HEK293T (cell line): Measurements from ENCODE around the gene VPS41.

Source experiments
- BHLHE40 ChIP-seq: fragments of 450-650 bp; IDR thresholded peaks from 2 replicates; pipeline ENCODE4 v1.6.1; 2016; ENCODE audit warnings: mild to moderate bottlenecking, moderate library complexity, borderline replicate concordance
- ELF4 ChIP-seq: fragments of 450-650 bp; IDR thresholded peaks from 2 replicates; pipeline ENCODE4 v1.6.1; 2017; ENCODE audit warnings: antibody characterized with exemption
- FOXA1 ChIP-seq: fragments of 450-650 bp; IDR thresholded peaks from 2 replicates; pipeline ENCODE4 v1.6.1; 2016; ENCODE audit warnings: mild to moderate bottlenecking
- FOXK2 ChIP-seq: fragments of 450-650 bp; IDR thresholded peaks from 2 replicates; pipeline ENCODE4 v1.6.1; 2016; ENCODE audit warnings: mild to moderate bottlenecking
- FOXM1 ChIP-seq: fragments of 450-650 bp; IDR thresholded peaks from 2 replicates; pipeline ENCODE4 v1.6.1; 2017; ENCODE audit warnings: mild to moderate bottlenecking, borderline replicate concordance
- LEF1 ChIP-seq: fragments of 450-650 bp; IDR thresholded peaks from 2 replicates; pipeline ENCODE4 v1.6.1; 2017; ENCODE audit warnings: mild to moderate bottlenecking, borderline replicate concordance
- SP1 ChIP-seq: fragments of 450-650 bp; IDR thresholded peaks from 2 replicates; pipeline ENCODE4 v1.6.1; 2017
- SUZ12 ChIP-seq: fragments of 450-650 bp; IDR thresholded peaks from 2 replicates; pipeline ENCODE4 v1.6.1; 2016; ENCODE audit warnings: mild to moderate bottlenecking
- TF ChIP-seq, protein P1 (sequence below): fragments of 450-650 bp; IDR thresholded peaks from 2 replicates; pipeline ENCODE4 v1.6.1; 2016

DNA sequence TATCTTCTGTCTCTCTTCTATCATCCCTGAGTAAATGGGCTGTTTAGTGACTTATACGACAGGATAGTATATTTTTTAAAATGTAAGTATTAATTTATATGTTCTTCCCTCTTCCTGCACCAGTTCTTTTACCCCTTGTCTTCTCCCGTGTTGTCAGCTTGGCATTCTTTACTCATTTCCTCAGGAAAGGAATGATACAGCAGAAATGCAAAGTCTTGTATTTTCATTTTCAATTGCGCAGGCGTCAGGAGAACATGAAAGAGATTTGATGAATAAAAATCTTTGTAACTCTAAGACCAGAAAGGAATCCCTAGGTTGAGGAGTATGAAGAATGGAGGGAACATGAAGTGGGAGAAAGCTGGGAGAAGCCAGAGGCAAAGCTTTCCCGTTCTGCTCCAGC lies 18.8 kb upstream of the VPS41 start:
- TF ChIP-seq FOXA1 (no peak), ELF4 (no peak), LEF1 (no peak), SUZ12 (no peak), SP1 (no peak), FOXM1 (no peak), FOXK2 (no peak), BHLHE40 (no peak)
- TF ChIP-seq, protein P1, sequence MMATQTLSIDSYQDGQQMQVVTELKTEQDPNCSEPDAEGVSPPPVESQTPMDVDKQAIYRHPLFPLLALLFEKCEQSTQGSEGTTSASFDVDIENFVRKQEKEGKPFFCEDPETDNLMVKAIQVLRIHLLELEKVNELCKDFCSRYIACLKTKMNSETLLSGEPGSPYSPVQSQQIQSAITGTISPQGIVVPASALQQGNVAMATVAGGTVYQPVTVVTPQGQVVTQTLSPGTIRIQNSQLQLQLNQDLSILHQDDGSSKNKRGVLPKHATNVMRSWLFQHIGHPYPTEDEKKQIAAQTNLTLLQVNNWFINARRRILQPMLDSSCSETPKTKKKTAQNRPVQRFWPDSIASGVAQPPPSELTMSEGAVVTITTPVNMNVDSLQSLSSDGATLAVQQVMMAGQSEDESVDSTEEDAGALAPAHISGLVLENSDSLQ = no peak
